HG03469 (cell line): ENCODE results near the gene BEND3.
"Not testable (repeated sequence)": the region's sequence is repeated elsewhere in the genome, so short reads cannot be mapped to it uniquely, and the experiment has no call there.

Experiments used
- ATAC-seq: cut with Tn5 transposase; IDR thresholded peaks from one replicate; pipeline ENCODE4 v1.9.1; 2021; ENCODE audit warnings: mild to moderate bottlenecking, moderate library complexity, moderate number of reproducible peaks; ENCODE audit not compliant: unreplicated experiment

Gene BEND3

DNA sequence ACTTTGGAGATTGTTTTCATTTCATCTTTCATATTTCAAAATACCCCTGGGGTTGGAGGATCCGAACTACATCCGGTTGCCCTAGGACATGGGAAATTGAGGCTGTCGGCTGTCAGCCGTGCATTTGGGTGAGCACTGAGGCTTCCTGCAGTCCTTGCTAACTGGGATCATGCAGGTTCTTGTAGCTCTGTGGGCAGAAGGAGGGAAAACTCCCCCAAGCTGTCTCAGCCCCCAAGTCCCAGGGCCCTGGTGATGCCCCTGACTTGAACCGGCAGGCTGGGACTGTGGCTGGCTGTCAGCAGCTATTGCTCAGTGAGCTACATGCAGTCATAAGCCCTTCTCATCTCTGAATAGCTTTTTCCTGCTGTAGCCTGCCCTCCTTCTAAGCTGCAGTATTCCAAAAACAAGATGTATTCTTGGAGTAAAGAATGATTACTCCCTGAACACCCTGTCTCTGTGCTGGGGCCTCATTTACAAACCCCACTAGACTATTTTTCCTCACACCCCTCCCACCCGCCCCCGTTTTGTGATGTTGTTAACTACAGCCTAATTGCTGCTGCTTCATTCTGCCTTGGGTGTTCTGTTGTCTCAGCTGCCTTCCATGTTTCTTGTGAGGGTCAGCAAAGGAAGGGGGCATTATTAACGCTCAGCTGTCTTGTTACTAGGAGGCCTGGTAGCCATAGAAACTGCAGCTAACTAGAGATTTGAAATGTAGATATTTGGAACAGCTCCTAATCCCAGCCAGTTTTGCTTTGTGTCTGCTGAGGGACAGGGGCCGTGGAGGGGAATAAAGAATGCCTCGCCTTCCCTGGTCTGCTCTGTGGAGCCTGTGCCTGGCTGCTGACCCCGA lies 69.3 kb downstream of the BEND3 start:
- ATAC-seq: no peak

DNA sequence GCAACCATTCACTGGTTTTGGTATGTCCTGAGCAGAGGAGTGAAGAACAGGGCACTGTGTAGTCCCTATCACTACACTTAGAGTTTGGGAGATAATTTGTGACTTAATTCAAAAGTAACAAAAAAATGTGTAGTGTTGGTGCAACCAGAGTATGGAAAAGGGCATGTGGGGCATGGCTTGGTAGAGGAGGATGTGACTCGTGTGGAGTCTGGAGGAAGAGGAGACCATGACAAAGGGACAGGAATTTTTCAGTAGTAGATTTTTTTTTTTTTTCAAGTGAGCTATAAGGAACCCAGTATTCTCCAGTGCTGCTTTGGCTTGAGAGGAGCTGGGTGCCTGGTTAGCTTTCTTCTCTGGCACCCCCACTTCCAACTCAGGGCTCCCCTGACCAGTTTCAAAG lies 82.2 kb downstream of the BEND3 start:
- ATAC-seq: no peak

DNA sequence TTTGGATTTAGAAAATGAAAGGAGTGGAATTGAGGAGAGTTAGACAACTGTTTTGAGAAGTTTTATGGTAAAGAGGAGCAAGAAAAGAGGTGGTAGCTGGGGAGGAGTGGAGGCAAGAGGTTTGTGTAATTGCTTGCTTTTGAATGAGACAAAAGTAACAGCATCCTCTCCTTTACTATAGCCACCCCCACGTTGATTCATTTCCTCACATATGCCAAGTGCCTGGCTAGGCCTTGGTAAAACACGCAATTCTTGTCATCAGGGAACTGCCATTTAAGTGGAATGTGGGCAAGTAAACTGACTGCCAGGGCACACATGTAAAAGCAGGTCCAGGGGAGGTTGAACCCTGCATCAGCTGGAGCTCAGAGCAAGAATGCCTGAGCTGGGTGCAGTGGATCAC lies 83.3 kb downstream of the BEND3 start:
- no peak for ATAC-seq

DNA sequence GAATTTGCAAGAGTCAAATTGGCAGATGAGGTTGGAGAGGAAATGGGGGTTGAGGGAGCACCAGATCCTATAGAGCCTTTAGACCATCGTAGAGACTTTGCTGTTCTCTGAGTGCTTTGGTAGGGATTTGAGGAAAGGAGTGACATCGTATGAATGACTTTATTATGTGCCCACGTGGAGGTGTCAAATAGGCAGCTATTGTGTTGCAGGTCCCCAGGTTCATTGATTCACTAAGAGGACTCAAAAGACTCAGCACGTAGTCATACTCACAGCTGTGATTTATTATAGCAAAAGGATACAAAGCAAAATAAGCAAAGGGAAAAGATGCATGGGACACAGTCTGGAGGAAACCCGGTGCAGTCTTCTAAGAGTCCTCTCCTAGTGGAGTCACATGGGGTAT lies 85.2 kb downstream of the BEND3 start:
- no peak for ATAC-seq

DNA sequence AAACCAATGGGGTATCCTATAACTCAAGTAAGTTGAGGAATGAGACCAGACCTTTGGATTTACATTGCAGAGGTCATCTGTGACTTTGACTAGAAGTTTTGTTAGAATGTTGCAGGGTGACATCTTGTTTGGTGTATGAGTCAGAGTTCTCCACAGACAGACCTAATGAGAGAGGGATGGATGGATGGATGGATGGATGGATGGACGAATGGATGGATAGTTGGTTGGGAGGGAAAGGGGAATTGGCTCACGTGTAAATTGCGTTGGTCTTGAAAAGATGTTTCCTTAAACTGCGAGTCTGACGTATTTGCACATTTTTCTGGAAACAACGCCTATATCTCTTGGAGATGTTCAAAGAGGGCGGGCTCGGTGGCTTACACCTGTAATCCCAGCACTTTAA lies 88.3 kb downstream of the BEND3 start:
- no peak for ATAC-seq

DNA sequence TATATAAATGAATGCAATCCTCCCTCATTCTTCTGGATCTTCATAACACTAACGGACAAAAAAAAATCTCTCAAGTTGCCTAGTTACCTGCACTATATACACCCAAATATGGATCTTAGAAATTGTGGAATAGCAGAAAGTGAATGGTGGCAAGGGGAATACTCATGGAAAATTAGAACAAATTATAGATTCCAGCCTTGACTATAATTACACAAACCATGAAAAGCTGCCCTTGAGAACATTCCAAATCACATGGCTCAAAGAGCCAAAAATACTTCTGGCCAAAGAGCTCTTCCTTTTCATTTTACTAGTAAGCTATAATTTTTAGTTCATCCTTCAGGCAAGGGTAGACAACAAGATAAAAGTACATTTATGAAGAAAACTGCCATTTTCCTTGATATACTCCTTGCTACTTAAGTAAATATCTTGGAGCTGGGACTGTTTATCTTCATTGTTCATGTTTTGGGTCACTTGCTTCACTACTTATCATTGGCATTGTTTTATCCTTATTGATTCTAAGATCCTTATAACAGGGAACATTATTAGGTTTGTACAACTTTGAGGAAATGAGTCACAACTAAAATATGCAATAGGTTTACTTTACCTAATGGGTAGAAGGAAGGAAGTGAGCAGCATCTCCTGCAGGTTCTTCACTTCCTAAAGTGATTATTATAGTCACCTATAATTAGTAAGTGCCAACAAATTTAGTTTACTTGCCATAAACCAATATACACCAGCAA lies 93.7 kb downstream of the BEND3 start:
- no peak for ATAC-seq

DNA sequence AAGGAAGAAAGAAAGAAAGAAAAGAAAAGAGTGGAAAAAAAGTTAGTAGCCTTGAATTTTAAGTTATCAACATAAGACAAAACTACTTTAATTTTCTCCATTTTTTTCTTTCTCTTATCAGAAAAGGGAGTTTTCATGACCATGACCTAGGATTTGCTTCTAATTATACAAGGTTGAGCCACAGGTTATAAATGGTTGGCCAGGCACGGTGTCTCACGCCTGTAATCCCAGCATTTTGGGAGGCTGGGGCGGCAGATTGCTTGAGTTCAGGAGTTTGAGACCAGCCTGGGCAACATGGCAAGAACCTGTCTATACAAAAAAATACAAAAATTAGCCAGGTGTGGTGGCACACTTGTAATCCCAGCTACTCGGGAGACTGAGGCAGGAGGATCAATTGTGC lies 95.1 kb downstream of the BEND3 start:
- no peak for ATAC-seq

DNA sequence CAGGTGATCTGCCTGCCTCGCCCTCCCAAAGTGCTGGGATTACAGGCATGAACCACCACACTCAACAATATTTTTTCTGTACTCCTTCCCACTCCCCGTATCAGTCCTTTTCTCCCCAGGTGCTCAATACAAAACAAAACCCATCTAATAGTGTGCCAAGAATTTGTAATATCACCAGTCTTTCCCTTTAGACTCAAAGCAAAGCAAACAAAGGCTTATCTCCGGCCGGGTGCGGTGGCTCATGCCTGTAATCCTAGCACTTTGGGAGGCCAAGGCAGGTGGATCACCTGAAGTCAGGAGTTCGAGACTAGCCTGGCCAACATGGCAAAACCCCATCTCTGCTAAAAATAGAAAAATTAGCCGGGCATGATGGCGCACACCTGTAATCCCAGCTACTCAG lies 95.7 kb downstream of the BEND3 start:
- not testable (repeated sequence) for ATAC-seq

DNA sequence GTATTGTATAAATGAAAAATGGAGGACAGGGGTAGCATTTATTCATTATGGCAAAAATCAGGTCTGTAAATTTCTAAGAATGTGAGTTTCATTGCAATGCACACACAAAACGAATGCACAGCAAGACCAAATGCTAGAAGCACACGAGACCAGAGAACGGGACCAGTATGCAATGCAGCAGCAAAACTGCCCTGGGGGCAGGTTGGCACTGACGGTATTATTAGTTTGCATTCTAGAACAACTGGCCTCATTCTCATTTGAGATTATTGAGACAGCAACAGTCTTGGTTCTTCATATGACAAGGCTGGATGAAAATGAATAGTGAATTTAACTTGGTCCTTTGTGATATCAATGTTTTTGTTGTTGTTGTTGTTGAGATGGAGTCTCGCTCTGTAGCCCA lies 96.3 kb downstream of the BEND3 start:
- no peak for ATAC-seq
